OCI-LY1 (cell line): ENCODE results near the gene LPAR1.

ENCODE experiments used
- CTCF ChIP-seq: fragments of 200-600 bp; sonication (generic), shearing (Covaris generic); IDR thresholded peaks from 2 replicates; pipeline ENCODE4 v1.5.1; 2017; ENCODE audit warnings: mild to moderate bottlenecking, antibody characterized with exemption, low read length, moderate library complexity, mixed read lengths
- EZH2 ChIP-seq: fragments of 200-600 bp; sonication (generic), shearing (Covaris generic); IDR thresholded peaks from 2 replicates; pipeline ENCODE4 v1.8.0; 2017; ENCODE audit warnings: borderline replicate concordance, mixed run types, mild to moderate bottlenecking, antibody characterized with exemption, low read length, moderate library complexity, mixed read lengths

- no peak for TF ChIP-seq EZH2
- no peak for TF ChIP-seq CTCF
Observed at GRCh38 chr9:110919050-110919435, 119.2 kb downstream of the LPAR1 start.
